NCI-H2107 treated with DMSO at 0.1 percent for 48 hours (cell line): ENCODE results near the gene CLRN1.

Experiments
- DNase-seq: peaks from one replicate; lab custom pipeline; 2025; ENCODE audit not compliant: unreplicated experiment; lab: John Stamatoyannopoulos, UW

Gene CLRN1

DNA sequence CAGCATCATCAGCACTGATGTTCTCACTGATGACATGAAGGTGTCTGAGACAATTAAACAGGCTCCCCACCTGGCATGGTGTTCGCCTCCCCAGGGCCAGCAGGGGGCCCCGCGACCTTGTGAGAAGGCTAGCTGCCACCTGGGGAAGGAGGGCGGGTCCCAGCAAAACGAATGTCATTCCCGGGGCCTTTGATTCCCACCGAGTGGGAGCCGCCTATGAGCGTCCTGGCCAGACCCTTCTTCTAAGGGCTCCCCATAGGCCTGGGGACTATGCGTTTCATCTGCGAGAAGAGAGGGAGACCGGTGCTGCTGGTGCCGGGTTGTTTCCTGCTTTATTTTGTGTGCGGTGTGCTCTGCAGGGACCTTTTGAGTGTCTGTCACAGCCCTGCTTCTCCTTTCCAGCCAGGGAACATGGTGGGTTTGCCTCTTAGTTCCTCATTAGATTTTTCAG lies 46.8 kb downstream of the CLRN1 start:
- DNase-seq: peak; percentile 12

DNA sequence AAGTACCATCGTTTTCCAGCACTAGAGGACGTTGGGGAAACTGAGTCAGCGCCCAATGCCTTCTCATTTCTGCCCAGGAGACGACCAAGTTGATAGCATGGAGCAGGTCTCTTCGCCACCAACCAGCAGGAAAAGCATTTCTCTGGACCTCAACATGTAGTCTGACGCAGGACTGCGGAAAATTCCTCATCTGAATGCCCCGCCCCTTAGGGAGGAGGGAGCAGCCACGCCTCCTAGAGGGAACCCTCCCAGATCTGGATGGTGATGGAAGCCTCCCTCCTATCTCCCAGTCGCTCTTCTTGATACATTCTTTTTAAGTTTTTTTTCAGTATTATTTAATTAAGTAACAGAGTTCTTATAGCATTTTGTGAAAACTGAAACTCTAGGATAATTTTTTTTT lies 49.9 kb downstream of the CLRN1 start:
- DNase-seq: no peak

DNA sequence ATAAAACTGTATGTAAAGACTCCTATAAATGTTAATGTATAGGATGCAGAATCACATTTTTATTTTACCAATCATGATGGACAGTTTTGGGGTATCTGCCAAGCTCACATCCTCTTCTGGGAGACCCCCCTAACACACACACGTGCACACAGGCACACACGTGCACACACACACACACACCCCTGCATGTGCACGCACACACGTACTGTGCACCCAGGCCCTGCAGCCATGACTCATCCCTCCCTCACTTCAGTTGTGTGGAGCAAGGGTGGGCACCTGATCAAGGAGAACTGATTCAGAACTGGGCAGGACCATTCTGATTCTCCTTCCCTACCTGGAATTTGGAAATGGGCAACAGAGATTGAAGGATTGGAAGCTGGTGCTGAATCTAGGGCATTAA lies 51.3 kb downstream of the CLRN1 start:
- DNase-seq: no peak

DNA sequence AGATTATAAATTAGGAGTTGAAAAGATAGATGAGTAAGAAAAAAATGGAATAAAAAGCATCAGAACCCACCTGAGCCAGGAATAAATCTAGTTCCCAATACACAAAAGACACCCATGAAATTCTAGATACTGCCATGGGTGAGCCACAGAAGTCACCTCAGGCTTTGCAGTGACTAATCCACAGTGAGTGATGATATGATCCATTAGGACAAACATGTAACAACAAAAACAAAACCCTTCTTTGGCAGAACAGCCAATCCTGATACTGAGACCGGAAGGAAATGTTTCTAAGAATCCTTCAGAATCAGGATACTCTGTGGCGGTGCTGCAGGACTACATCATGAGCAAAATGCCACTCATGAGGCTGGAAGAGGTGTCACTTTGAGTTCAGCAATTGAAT lies 52.3 kb downstream of the CLRN1 start:
- DNase-seq: no peak

DNA sequence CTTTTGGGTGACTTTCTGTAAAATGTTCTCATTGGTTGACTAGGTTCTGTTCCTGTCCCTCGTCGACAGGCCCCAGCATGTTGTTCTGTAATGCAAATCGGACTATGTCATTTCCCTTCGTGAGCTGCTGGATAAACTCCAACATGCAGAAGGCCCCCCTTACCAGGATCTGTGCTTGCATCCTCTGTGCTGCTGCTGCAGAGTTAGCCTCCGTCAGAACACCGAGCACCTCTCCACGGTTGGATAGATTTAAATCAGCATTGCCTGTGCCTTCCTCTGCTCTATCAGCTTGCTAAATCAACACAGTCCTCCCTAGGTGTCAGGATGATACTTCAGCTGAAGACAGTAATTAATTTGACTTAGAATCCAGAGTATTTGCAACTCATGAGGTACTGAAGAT lies 54.6 kb downstream of the CLRN1 start:
- no peak for DNase-seq

DNA sequence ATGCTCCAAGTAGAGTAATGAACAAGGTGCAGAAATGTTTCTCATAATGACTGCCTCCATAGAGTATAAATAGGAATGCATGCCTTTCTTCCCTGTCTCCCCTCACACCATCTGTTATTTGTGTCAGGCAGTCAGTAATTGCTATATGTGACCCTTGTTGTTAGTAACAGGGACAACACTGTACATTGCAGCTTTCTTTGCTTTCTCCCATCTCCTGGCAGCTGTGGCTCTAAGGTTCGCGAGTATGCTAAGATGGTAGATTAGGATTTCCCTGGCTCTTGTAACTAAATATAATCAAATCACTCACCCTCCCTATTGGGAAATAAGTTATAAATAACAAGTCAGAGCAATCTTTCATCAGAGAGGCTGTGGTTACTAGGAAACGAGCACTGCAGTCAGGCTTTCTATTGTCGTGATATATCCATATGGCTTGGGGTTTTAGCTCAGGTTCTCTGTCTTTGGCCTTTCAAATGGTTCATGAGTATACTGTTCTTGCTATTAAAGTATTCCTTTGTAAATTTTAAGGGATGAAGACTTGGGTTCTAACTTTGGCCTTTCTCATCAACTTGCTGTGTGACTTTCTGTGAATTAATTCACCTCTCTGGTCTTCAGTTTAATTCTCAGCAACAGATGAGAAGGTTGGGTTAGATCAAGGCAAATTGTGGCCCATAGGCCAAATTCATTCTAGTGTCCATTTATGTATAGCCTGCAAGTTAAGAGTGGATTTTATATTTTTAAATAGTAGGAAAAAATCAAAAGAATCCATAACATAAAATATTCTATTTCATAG lies 59.2 kb downstream of the CLRN1 start:
- DNase-seq: no peak

DNA sequence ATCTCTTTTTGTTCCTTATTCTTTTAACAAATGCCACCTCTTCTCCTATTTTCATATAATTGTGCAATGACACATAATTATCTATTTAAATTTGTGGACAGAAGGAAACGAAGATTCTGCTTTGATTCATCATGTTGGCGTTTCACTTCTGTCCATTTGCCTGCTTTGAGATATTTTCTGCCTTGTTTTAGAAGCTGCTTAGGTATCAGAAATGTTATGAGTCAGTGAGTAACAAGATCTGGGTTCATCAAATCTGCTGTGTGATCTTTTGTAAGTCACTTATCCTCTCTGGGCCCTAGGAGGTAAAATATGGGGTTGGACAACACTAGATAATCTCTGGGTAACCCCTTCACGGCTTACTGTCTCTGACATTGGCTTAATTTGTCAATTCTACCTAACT lies 60.0 kb downstream of the CLRN1 start:
- DNase-seq: no peak

DNA sequence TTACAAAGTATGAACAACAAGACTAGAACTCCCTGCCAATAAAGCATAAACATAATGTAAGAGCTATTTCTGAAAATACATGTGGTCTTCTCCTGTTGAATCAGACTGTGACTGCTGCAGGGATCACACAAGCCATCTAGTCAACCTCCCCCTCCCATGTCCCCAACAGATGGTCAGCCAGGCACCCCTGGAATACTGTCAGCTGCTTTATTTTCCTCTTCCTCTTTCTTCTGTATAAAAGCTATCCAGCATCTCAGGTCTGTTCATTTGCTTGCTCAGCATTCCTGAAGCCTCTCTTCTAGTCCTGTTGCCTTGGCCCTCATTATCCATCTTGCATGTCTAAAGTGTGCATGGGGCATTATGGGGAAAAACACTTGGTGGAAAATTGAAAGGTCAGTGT lies 60.8 kb downstream of the CLRN1 start:
- no peak for DNase-seq

DNA sequence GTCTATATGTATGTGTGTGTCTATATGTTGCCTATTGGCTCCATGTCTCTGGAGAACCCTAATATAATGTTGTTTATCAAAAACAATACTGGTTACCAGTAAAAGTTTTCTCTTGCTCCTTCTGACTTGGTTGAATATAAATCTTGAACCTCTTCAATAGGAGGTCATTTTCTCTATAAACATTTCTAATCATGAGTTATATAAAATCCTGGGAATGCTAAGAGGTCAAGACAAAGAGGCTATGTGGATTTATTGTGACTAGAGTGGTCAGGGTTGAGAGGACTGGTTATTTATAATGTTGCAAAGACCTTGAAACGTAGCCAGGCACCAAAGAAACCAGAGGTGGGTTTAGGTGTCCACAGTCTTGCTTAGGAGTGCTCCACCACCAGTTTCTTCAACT lies 66.1 kb downstream of the CLRN1 start:
- no peak for DNase-seq

DNA sequence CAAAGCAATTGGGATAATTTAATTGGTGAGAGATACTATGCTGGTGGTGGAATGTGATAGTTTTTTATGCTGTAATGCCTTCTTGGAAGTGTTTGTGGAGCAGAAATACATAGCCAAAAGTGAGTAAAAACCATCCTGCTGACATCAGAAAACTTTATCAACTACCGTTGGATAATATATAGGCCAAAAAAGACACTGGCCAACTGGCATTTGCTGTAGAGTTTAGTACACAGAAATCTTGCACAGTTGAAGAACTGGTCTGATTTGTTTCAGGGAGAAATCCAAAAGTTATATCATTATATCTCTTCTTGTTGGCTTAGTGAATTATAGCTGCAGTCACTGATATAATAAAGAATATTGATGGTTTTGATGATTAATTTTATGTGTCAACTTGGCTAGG lies 66.8 kb downstream of the CLRN1 start:
- no peak for DNase-seq

DNA sequence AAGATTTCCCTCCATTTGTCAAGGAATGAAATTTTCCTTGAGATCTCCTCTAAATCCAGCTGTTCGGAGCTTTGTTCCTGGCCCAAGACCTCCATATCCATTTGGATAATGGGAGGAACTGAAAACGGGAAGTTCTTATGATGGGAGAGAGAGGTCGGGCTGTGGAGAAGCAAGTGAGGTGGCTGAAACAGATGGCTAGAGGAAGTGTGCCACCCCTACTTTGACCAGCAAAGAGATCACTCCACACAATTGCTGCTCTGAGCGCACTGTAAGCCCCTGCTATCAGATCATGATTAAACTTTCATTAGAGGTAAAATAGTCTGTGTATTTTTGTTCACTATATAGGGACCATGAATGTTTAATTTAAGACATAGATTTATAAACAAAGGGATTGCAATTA lies 67.2 kb downstream of the CLRN1 start, which contains the start of gene MINDY4B:
TSS of gene MINDY4B (minus strand) at position 101 of the 400 bp plus-strand sequence. CDS start at position 101, 0 bp downstream.
- DNase-seq: no peak

DNA sequence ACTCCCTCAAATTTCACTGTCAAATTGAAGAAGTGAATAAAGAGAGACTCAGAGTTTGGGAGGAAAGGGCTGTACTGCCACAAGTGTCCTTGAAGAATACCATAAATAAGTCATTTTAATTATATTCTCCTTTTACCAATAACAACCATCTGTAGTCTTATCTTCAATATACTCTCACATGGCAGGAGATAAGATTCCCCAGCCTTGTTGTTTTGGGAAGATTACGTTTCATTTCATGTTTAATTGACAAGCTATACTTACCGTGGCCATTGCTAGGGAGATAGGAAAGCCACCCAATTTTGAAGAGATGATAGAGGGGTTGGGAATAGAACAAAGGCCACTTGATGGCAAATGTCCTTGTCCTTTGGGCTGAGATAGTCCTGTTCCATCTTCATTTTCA lies 69.5 kb downstream of the CLRN1 start:
- DNase-seq: no peak

DNA sequence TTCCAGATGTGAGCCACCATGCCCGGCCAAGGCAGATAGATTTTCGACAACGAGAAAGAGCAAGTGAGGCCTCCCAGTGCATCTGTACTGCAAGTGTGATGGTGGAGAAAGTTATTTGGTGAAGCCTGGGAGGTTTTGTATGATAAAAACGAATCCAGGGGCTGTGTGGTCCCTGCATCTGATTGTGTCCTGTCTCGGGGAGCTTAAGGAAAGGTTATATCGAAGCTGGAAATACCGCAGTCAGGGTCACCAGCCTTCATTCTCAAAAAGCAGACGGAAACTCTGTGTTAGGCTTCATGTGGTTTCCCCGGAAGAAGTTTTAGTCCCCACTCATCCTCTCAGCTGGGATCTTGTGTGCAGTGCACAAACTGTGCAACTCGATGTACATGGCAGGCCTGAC lies 70.7 kb downstream of the CLRN1 start:
- no peak for DNase-seq

DNA sequence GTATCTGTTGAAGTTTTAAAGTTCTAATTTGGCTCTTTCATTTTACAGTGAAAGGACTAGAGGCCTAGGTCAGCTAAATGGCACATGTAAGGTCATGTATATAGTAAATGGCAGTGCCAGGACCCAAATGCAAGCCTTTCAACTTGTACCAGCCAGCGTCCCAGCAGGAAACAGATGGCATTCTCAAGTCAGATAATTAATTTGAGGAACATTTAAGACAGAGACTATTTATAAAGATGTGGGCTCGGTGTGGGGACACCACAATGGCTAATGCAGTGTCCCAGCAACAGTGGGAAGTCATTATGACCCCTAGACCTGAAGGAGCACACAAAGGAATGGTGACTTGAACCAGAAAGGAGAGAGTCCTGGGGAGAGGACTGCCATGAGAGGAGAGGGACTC lies 73.4 kb downstream of the CLRN1 start:
- no peak for DNase-seq

DNA sequence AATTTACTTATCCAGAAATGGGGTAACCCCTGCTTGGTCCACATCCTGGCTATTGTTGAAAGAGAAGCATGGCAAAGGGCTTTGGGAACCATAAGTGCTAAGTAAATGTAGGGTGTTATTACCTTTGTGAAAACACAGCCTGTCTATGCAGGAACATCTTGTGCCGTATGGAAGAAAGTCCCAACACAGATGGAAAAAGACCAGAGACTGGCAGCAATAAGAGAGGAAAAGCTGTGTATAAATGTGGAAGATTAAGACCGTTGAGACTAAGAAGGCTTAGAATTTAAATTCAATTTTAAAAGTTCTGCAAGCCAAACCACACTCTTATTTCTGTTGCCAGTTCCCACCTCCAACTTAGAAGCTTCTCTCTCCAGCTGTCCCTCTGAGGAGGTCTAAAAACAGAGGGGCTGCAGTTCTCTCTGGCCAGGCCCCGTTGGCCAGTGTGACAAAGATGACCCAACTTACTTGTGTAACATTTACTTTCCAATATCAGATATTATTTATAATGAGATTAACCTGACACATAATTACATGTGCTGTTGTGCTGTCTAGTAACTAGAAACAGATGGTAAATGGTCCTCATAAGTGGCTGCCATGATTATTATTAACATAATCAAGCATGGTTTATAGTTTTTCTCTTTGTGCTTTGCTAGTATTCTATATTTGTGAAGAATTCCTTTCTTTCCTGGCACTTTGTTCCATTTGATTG lies 74.3 kb downstream of the CLRN1 start:
- no peak for DNase-seq

DNA sequence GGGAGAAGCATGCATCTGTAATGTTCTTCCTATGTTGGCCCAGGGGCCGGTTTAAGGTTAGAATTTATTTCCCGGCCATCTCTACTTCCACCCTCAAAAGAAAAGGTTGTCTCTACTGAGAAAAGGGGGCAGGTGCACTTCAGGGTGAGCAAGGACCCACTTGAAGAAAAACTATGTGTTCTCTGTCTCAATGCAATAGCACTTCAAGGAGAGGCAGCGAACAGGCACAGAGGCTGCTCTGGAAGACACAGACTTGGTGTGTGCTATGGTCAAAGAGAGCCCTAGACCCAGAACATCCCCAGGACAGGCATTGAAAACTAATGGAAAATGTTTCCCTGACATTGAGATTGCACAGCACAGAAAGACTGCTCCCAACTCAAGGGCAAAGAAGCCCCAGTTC lies 74.9 kb downstream of the CLRN1 start:
- DNase-seq: no peak

DNA sequence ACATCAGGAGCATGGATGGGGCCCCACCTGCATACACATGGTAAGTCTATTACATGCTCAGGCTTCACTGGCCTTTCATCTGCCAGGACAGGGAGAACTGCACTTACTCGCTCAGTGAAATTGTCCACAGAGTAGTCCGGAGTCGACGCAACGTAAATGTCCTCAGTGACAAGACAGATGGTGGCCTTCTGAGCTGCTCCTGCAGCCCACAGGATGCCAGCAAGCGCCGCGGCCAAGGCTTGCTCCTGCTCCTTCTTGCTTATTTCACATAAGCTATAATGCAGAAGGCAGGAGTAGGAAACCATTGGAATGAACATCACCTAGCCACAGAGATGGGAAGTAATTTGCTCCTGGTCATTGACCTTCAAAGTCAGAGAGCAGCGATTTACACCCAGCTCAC lies 81.7 kb downstream of the CLRN1 start:
- DNase-seq: no peak

DNA sequence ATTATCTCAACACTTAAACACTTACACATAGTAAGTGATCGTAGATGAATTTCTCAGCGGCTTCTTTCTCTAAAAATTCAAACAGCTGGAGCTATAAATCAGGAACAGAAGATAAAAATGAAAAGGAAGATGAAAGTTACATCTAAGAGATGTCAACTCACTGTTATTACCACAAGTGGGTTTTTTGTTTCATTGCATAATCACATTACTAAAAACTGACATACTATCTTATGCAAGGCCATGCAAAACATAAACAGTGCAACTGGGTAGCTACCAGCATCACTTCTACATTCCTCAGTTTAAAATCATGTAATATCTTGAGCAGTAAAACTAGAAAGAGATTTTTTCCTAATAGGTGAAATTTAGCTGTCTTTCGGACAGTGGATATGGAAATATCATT lies 82.2 kb downstream of the CLRN1 start:
- no peak for DNase-seq

DNA sequence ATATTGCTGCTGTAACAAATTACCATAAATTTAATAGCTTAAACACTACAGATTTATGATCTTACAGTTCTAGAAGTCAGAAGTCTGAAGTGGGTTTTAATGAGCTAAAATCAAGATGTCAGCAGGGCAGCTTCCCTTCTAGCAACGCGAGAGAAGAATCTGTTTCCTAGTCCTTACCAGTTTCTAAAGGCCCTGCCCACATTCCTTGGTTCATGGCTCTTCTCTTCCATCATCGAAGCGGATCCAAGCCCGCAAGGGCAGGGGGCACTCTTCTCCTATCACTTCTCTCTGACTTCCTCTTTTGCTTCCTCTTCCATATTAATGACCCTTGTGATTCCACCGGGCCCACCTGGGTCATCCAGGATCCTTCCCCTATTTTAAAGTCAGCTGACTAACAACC lies 83.4 kb downstream of the CLRN1 start:
- DNase-seq: no peak

DNA sequence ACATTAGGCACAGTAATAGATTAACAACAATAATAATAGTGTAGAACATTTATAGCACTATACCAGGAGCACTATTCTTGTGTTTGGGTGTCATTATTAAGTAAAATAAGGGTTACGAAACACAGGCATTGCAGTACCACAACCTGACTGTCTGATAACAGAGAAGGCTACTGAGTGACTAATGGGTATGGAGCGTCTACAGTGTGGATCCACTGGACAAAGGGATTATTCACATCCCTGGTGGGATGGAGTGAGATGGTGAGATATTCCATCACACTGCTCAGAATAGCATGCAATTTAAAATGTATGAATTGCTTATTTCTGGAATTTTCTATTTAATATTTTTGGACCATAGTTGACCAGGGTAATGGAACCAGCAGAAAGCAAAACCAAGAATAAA lies 85.5 kb downstream of the CLRN1 start:
- DNase-seq: no peak

DNA sequence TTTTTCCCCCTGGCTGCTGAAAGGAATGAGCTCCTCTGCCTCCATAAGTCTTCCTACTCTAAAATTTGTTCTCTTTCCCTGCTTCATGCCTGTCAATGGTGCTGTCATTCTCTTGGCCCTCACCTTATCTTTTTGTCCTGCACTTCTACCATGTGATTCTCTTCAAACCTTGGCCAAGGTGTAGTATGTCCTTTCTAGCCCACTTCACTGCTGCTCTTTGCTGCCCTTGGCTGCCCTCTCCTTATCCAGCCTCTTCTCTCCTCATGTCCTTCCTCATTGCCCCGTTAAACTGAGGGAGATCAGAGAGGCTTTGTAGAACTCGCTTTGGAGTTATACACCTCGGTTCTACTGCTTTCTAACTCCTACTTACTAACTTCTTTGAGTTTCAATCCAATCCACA lies 87.0 kb downstream of the CLRN1 start:
- DNase-seq: no peak

DNA sequence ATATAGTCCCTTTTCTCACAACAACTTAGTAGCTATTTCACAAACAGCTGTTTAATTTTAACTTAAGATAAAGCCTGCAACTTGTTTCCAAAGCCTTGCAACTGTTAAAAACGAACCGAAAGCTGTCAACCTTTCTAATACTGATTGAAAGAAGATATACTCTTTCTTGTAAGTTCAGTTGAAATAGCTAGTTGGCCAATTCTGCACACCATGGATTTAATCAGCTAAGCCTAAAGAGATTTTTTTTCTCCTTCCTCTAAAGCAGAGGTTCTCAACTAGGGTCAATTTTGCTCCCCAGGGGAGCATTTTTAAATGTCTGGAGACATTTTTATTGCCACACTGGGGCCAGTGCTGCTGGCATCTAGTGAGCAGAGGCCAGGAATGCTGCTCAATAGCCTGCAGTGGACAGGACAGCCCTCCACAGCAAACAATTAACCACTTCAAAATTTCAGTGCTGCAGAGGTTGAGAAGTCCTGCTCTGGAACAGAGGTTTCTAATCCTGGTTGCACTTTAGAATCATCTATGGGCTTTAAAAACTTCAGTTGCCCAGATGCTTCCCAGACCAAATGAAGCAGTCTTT lies 93.4 kb downstream of the CLRN1 start:
- no peak for DNase-seq
